ENCODE results near the gene KRTAP4-5.
"Not testable (repeated sequence)": the region's sequence is repeated elsewhere in the genome, so short reads cannot be mapped to it uniquely, and the experiment has no call there.

The KRTAP4-5 gene

GRCh38 chr17:41111151-41111885 is 38.3 kb downstream of the KRTAP4-5 start:
- H3K27ac ChIP-seq (ENCODE audit: insufficient read depth, low read depth, low read length, poor library complexity, severe bottlenecking) = no peak overlapping the region
- no peaks in the 10 kb centered on the region for H3K36me3 ChIP-seq (ENCODE audit: control insufficient read depth, insufficient read depth, low read length)
- H3K27me3 ChIP-seq (ENCODE audit: control insufficient read depth, insufficient read depth, low read length, poor library complexity, severe bottlenecking) = no peaks in the 10 kb centered on the region
- H3K9me3 ChIP-seq (ENCODE audit: control insufficient read depth, low read length) = peaks cover 10% of the 10 kb centered on the region
- H3K4me3 ChIP-seq (ENCODE audit: insufficient read depth, low read depth, low read length) = no peak overlapping the region
- no peaks in the 10 kb centered on the region for H3K4me1 ChIP-seq (ENCODE audit: control insufficient read depth, insufficient read depth, low read length)
- 80 to 88% methylated on average over 1 of the region's 2 CpGs for WGBS, 2 experiments

GRCh38 chr17:41108728-41109386 is 40.8 kb downstream of the KRTAP4-5 start:
- H3K4me3 ChIP-seq (ENCODE audit: insufficient read depth, low read depth, low read length); H3K27me3 ChIP-seq (ENCODE audit: control insufficient read depth, insufficient read depth, low read length, poor library complexity, severe bottlenecking): not testable (repeated sequence)
- 44 to 71% methylated on average over 1 of the region's 1 CpG for WGBS, 2 experiments

GRCh38 chr17:41107941-41108450 is 41.6 kb downstream of the KRTAP4-5 start:
- Histone ChIP-seq H3K4me3 (ENCODE audit: insufficient read depth, low read depth, low read length) (no peak overlapping the region), H3K4me1 (ENCODE audit: control insufficient read depth, insufficient read depth, low read length) (no peaks in the 10 kb centered on the region), H3K36me3 (ENCODE audit: control insufficient read depth, insufficient read depth, low read length) (no peaks in the 10 kb centered on the region), H3K27ac (ENCODE audit: insufficient read depth, low read depth, low read length, poor library complexity, severe bottlenecking) (no peak overlapping the region), H3K9me3 (ENCODE audit: control insufficient read depth, low read length) (peaks cover 10% of the 10 kb centered on the region), H3K27me3 (ENCODE audit: control insufficient read depth, insufficient read depth, low read length, poor library complexity, severe bottlenecking) (no peaks in the 10 kb centered on the region)
- 83 to 93% methylated on average over 1 of the region's 1 CpG for WGBS, 2 experiments

More at GRCh38 chr17:41108728-41109386, 40.8 kb downstream of the KRTAP4-5 start:
- H3K27ac ChIP-seq (ENCODE audit: insufficient read depth, low read depth, low read length, poor library complexity, severe bottlenecking); H3K36me3 ChIP-seq (ENCODE audit: control insufficient read depth, insufficient read depth, low read length); H3K4me1 ChIP-seq (ENCODE audit: control insufficient read depth, insufficient read depth, low read length); H3K9me3 ChIP-seq (ENCODE audit: control insufficient read depth, low read length): not testable (repeated sequence)

- H3K4me1 ChIP-seq (ENCODE audit: control insufficient read depth, insufficient read depth, low read length); H3K9me3 ChIP-seq (ENCODE audit: control insufficient read depth, low read length); H3K27ac ChIP-seq (ENCODE audit: insufficient read depth, low read depth, low read length, poor library complexity, severe bottlenecking); H3K4me3 ChIP-seq (ENCODE audit: insufficient read depth, low read depth, low read length); H3K27me3 ChIP-seq (ENCODE audit: control insufficient read depth, insufficient read depth, low read length, poor library complexity, severe bottlenecking); H3K36me3 ChIP-seq (ENCODE audit: control insufficient read depth, insufficient read depth, low read length): not testable (repeated sequence)
- WGBS, 2 experiments = 78 to 82% methylated on average over 10 of the region's 10 CpGs
Measured at GRCh38 chr17:41105347-41105746, 44.3 kb downstream of the KRTAP4-5 start, which contains the start of gene KRTAP4-9. Gene KRTAP4-9 (plus strand): TSS chr17:41105389. CDS start chr17:41105389, 0 bp downstream.

- not testable (repeated sequence) for H3K27me3 ChIP-seq (ENCODE audit: control insufficient read depth, insufficient read depth, low read length, poor library complexity, severe bottlenecking); H3K36me3 ChIP-seq (ENCODE audit: control insufficient read depth, insufficient read depth, low read length); H3K4me3 ChIP-seq (ENCODE audit: insufficient read depth, low read depth, low read length); H3K27ac ChIP-seq (ENCODE audit: insufficient read depth, low read depth, low read length, poor library complexity, severe bottlenecking); H3K9me3 ChIP-seq (ENCODE audit: control insufficient read depth, low read length); H3K4me1 ChIP-seq (ENCODE audit: control insufficient read depth, insufficient read depth, low read length)
- 84 to 87% methylated on average over 2 of the region's 2 CpGs for WGBS, 2 experiments
Measured at GRCh38 chr17:41104386-41105038, 45.1 kb downstream of the KRTAP4-5 start.

GRCh38 chr17:41103896-41104295 is 45.7 kb downstream of the KRTAP4-5 start:
- Histone ChIP-seq H3K4me3 (ENCODE audit: insufficient read depth, low read depth, low read length) (no peak overlapping the region), H3K36me3 (ENCODE audit: control insufficient read depth, insufficient read depth, low read length) (no peaks in the 10 kb centered on the region), H3K27ac (ENCODE audit: insufficient read depth, low read depth, low read length, poor library complexity, severe bottlenecking) (no peak overlapping the region), H3K4me1 (ENCODE audit: control insufficient read depth, insufficient read depth, low read length) (no peaks in the 10 kb centered on the region), H3K9me3 (ENCODE audit: control insufficient read depth, low read length) (no peaks in the 10 kb centered on the region), H3K27me3 (ENCODE audit: control insufficient read depth, insufficient read depth, low read length, poor library complexity, severe bottlenecking) (no peaks in the 10 kb centered on the region)
- WGBS, 2 experiments = 91 to 100% methylated on average over 1 of the region's 1 CpG

GRCh38 chr17:41101586-41102259 is 47.9 kb downstream of the KRTAP4-5 start, which contains the start of gene KRTAP4-16:
Gene KRTAP4-16 (minus strand): TSS chr17:41102209. CDS start chr17:41102209, 0 bp downstream.
- Histone ChIP-seq H3K4me3 (ENCODE audit: insufficient read depth, low read depth, low read length) (no peak within 1 kb of the TSS), H3K27ac (ENCODE audit: insufficient read depth, low read depth, low read length, poor library complexity, severe bottlenecking) (no peak within 1 kb of the TSS), H3K36me3 (ENCODE audit: control insufficient read depth, insufficient read depth, low read length) (no peaks in the 10 kb centered on the region), H3K9me3 (ENCODE audit: control insufficient read depth, low read length) (no peaks in the 10 kb centered on the region), H3K4me1 (ENCODE audit: control insufficient read depth, insufficient read depth, low read length) (no peaks in the 10 kb centered on the region), H3K27me3 (ENCODE audit: control insufficient read depth, insufficient read depth, low read length, poor library complexity, severe bottlenecking) (no peaks in the 10 kb centered on the region)
- WGBS, 2 experiments = 61 to 63% methylated on average over 9 to 10 of the region's 10 CpGs

GRCh38 chr17:41099682-41100480 is 49.7 kb downstream of the KRTAP4-5 start:
- not testable (repeated sequence) for H3K4me3 ChIP-seq (ENCODE audit: insufficient read depth, low read depth, low read length); H3K27me3 ChIP-seq (ENCODE audit: control insufficient read depth, insufficient read depth, low read length, poor library complexity, severe bottlenecking); H3K9me3 ChIP-seq (ENCODE audit: control insufficient read depth, low read length); H3K27ac ChIP-seq (ENCODE audit: insufficient read depth, low read depth, low read length, poor library complexity, severe bottlenecking); H3K36me3 ChIP-seq (ENCODE audit: control insufficient read depth, insufficient read depth, low read length); H3K4me1 ChIP-seq (ENCODE audit: control insufficient read depth, insufficient read depth, low read length)
- WGBS, 2 experiments = 94 to 95% methylated on average over 7 of the region's 7 CpGs
